Glomerular visceral epithelial cell (primary cell): ENCODE results near the gene NKIRAS1.
"Not testable (repeated sequence)": the region's sequence is repeated elsewhere in the genome, so short reads cannot be mapped to it uniquely, and the experiment has no call there.

Experiments used
- DNase-seq: peaks from one replicate; pipeline ENCODE4 v3.0.0-alpha.2; 2016; ENCODE audit errors: extremely low spot score

NKIRAS1 gene

GRCh38 chr3:23870663-23871043 lies 46.1 kb downstream of the NKIRAS1 start:
- not testable (repeated sequence) for DNase-seq

- no peak for DNase-seq
Measured at GRCh38 chr3:23869977-23870662, 46.7 kb downstream of the NKIRAS1 start.

GRCh38 chr3:23867838-23868237 lies 49.0 kb downstream of the NKIRAS1 start:
- DNase-seq = no peak

GRCh38 chr3:23867400-23867799 lies 49.4 kb downstream of the NKIRAS1 start:
- DNase-seq = no peak

GRCh38 chr3:23865595-23866396 lies 51.0 kb downstream of the NKIRAS1 start:
- peak; percentile 34 for DNase-seq

GRCh38 chr3:23864931-23865330 lies 51.9 kb downstream of the NKIRAS1 start:
- no peak for DNase-seq

- no peak for DNase-seq
Measured at GRCh38 chr3:23863060-23863459, 53.7 kb downstream of the NKIRAS1 start.

GRCh38 chr3:23861689-23862088 lies 55.1 kb downstream of the NKIRAS1 start:
- DNase-seq = no peak

GRCh38 chr3:23859839-23860382 lies 56.9 kb downstream of the NKIRAS1 start:
- DNase-seq = no peak

- DNase-seq = no peak
Measured at GRCh38 chr3:23859012-23859743, 57.6 kb downstream of the NKIRAS1 start.

- no peak for DNase-seq
Measured at GRCh38 chr3:23856286-23856685, 60.5 kb downstream of the NKIRAS1 start.

- DNase-seq = not testable (repeated sequence)
Measured at GRCh38 chr3:23849462-23849861, 67.3 kb downstream of the NKIRAS1 start.

GRCh38 chr3:23845326-23846216 lies 71.2 kb downstream of the NKIRAS1 start:
- no peak for DNase-seq

GRCh38 chr3:23843869-23844268 lies 72.9 kb downstream of the NKIRAS1 start:
- no peak for DNase-seq
